HG02610 (cell line): Measurements from ENCODE around the gene RPP21.

Source experiments
- ATAC-seq: cut with Tn5 transposase; IDR thresholded peaks from one replicate; pipeline ENCODE4 v1.9.1; 2021; ENCODE audit warnings: mild to moderate bottlenecking, moderate library complexity; ENCODE audit not compliant: unreplicated experiment

RPP21 gene

GRCh38 chr6:30344868-30345671, at the start of gene RPP21:
TSS of gene RPP21 (plus strand) at chr6:30345156. CDS start at chr6:30345172, 16 bp downstream.
- ATAC-seq: peak; percentile 95

- no peak for ATAC-seq
Observed at GRCh38 chr6:30295837-30296236, 49.1 kb upstream of the RPP21 start.

- no peak for ATAC-seq
Observed at GRCh38 chr6:30304002-30304401, 41.0 kb upstream of the RPP21 start.

- no peak for ATAC-seq
Observed at GRCh38 chr6:30311101-30311500, 33.9 kb upstream of the RPP21 start.

GRCh38 chr6:30311671-30312070, 33.3 kb upstream of the RPP21 start:
- no peak for ATAC-seq

- ATAC-seq: no peak
Observed at GRCh38 chr6:30312266-30312665, 32.7 kb upstream of the RPP21 start.

- ATAC-seq: no peak
Observed at GRCh38 chr6:30312676-30313321, 32.2 kb upstream of the RPP21 start.

- no peak for ATAC-seq
Observed at GRCh38 chr6:30315156-30315555, 29.8 kb upstream of the RPP21 start.

- no peak for ATAC-seq
Observed at GRCh38 chr6:30317913-30318589, 26.9 kb upstream of the RPP21 start.

GRCh38 chr6:30319146-30319835, 25.7 kb upstream of the RPP21 start:
- ATAC-seq: no peak

- no peak for ATAC-seq
Observed at GRCh38 chr6:30321692-30322388, 23.1 kb upstream of the RPP21 start.

- ATAC-seq: no peak
Observed at GRCh38 chr6:30322527-30323501, 22.1 kb upstream of the RPP21 start.

- no peak for ATAC-seq
Observed at GRCh38 chr6:30323806-30324205, 21.1 kb upstream of the RPP21 start.

GRCh38 chr6:30325150-30325872, 19.6 kb upstream of the RPP21 start:
- peak; percentile 57 for ATAC-seq

- ATAC-seq: peak; percentile 37
Observed at GRCh38 chr6:30325873-30326525, 19.0 kb upstream of the RPP21 start.

- ATAC-seq: peak; percentile 71
Observed at GRCh38 chr6:30326526-30327231, 18.3 kb upstream of the RPP21 start, which contains the start of gene TRIM39. TSS of gene TRIM39 (plus strand) at chr6:30326927. CDS start at chr6:30329318, 2,391 bp downstream.

- no peak for ATAC-seq
Observed at GRCh38 chr6:30327232-30327746, 17.7 kb upstream of the RPP21 start.
